Measurements from ENCODE around the gene WDFY4. TPM values are rescaled to one million over a fixed set of nuclear protein-coding genes. Genes with fewer than 3 reads are reported as not detected.
A peak's percentile ranks its signal among the peaks of the same experiment; 100 is the strongest.

The WDFY4 gene
- polyA plus RNA-seq, 1 donor (not counting 4 experiments of a cell fraction or from before 2014, with no cell fraction given): 0.04 TPM

- Histone ChIP-seq H2AFZ (ENCODE audit: control insufficient read depth, low read length) (peak overlapping the region; percentile 76), H3K9me1 (ENCODE audit: control insufficient read depth, extremely low read depth, insufficient read depth, low read length) (no peaks in the 10 kb centered on the region), H3K4me1 (ENCODE audit: control insufficient read depth, extremely low read depth, insufficient read depth, low read length) (peaks cover 16% of the 10 kb centered on the region), H3K4me2 (ENCODE audit: control insufficient read depth, extremely low read depth, insufficient read depth, low read depth, low read length) (no peak overlapping the region), H3K9ac (ENCODE audit: control insufficient read depth, extremely low read depth, insufficient read depth, low read length) (no peak overlapping the region), H4K20me1 (ENCODE audit: control insufficient read depth, extremely low read depth, insufficient read depth, low read length) (no peaks in the 10 kb centered on the region), H3K27ac (ENCODE audit: control insufficient read depth, insufficient read depth, low read length) (no peak overlapping the region), H3K9me3 (ENCODE audit: control insufficient read depth, low read depth, low read length) (peaks cover 2% of the 10 kb centered on the region), H3K27me3 (ENCODE audit: control insufficient read depth, extremely low read depth, insufficient read depth, low read length) (no peaks in the 10 kb centered on the region), H3K79me2 (ENCODE audit: control insufficient read depth, insufficient read depth, low read length) (no peaks in the 10 kb centered on the region), H3K4me3 (ENCODE audit: control insufficient read depth in 2 of 3, extremely low read depth in 1 of 3, insufficient read depth in 2 of 3, low read depth in 1 of 3, low read length in 3 of 3) (no peak overlapping the region), H3K36me3 (ENCODE audit: control insufficient read depth in 2 of 2, extremely low read depth in 1 of 2, insufficient read depth in 2 of 2, low read length in 2 of 2) (no peaks in the 10 kb centered on the region)
- dilution Hi-C loops (cut with MboI; ENCODE audit: extremely low pct_ligation_motif_present, low sequenced_read_pairs): no loop called here
- DNase-seq (ENCODE audit: low read depth, low spot score) (no peak), FAIRE-seq (no peak)
- TF ChIP-seq, protein P1, sequence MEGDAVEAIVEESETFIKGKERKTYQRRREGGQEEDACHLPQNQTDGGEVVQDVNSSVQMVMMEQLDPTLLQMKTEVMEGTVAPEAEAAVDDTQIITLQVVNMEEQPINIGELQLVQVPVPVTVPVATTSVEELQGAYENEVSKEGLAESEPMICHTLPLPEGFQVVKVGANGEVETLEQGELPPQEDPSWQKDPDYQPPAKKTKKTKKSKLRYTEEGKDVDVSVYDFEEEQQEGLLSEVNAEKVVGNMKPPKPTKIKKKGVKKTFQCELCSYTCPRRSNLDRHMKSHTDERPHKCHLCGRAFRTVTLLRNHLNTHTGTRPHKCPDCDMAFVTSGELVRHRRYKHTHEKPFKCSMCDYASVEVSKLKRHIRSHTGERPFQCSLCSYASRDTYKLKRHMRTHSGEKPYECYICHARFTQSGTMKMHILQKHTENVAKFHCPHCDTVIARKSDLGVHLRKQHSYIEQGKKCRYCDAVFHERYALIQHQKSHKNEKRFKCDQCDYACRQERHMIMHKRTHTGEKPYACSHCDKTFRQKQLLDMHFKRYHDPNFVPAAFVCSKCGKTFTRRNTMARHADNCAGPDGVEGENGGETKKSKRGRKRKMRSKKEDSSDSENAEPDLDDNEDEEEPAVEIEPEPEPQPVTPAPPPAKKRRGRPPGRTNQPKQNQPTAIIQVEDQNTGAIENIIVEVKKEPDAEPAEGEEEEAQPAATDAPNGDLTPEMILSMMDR (optimal IDR thresholded peaks at IDR 0.05 in 1 of 3, IDR thresholded peaks at IDR 0.05 in 1 of 3, conservative IDR thresholded peaks at IDR 0.05 in 1 of 3; ENCODE audit: extremely low read depth in 1 of 3, insufficient read depth in 2 of 3, low read length in 3 of 3): no peak
- no peak for TF ChIP-seq EZH2 (IDR thresholded peaks at IDR 0.05; ENCODE audit: low read length)
Observed at GRCh38 chr10:48800007-48800675, 115.5 kb downstream of the WDFY4 start.

- no peak for DNase-seq (ENCODE audit: low read depth, low spot score)
- Histone ChIP-seq H3K27ac (ENCODE audit: control insufficient read depth, insufficient read depth, low read length) (no peak overlapping the region), H3K4me1 (ENCODE audit: control insufficient read depth, extremely low read depth, insufficient read depth, low read length) (peaks cover 24% of the 10 kb centered on the region), H4K20me1 (ENCODE audit: control insufficient read depth, extremely low read depth, insufficient read depth, low read length) (no peaks in the 10 kb centered on the region), H3K9ac (ENCODE audit: control insufficient read depth, extremely low read depth, insufficient read depth, low read length) (no peak overlapping the region), H3K9me3 (ENCODE audit: control insufficient read depth, low read depth, low read length) (peaks cover 2% of the 10 kb centered on the region), H3K4me2 (ENCODE audit: control insufficient read depth, extremely low read depth, insufficient read depth, low read depth, low read length) (no peak overlapping the region), H3K79me2 (ENCODE audit: control insufficient read depth, insufficient read depth, low read length) (no peaks in the 10 kb centered on the region), H3K4me3 (ENCODE audit: control insufficient read depth in 2 of 3, extremely low read depth in 1 of 3, insufficient read depth in 2 of 3, low read depth in 1 of 3, low read length in 3 of 3) (no peak overlapping the region), H2AFZ (ENCODE audit: control insufficient read depth, low read length) (no peak overlapping the region), H3K36me3 (ENCODE audit: control insufficient read depth in 2 of 2, extremely low read depth in 1 of 2, insufficient read depth in 2 of 2, low read length in 2 of 2) (no peaks in the 10 kb centered on the region), H3K27me3 (ENCODE audit: control insufficient read depth, extremely low read depth, insufficient read depth, low read length) (no peaks in the 10 kb centered on the region), H3K9me1 (ENCODE audit: control insufficient read depth, extremely low read depth, insufficient read depth, low read length) (no peaks in the 10 kb centered on the region)
- FAIRE-seq: peak; percentile 69
- no peak for TF ChIP-seq EZH2 (IDR thresholded peaks at IDR 0.05; ENCODE audit: low read length)
- TF ChIP-seq, protein P1 (optimal IDR thresholded peaks at IDR 0.05 in 1 of 3, IDR thresholded peaks at IDR 0.05 in 1 of 3, conservative IDR thresholded peaks at IDR 0.05 in 1 of 3; ENCODE audit: extremely low read depth in 1 of 3, insufficient read depth in 2 of 3, low read length in 3 of 3): no peak
- dilution Hi-C loops (cut with MboI; ENCODE audit: extremely low pct_ligation_motif_present, low sequenced_read_pairs): no loop called here
Observed at GRCh38 chr10:48801001-48801421, 116.3 kb downstream of the WDFY4 start.

All from keratinocyte (primary cell).